Hippocampal formation (tissue), 2 donors: Measurements from ENCODE around the gene PGAP6.
"Not testable (repeated sequence)": the region's sequence is repeated elsewhere in the genome, so short reads cannot be mapped to it uniquely, and the experiment has no call there.

Experiments
- DNase-seq, 2 donors: peaks; one replicate each; lab custom pipeline; 2025; lab: John Stamatoyannopoulos, UW

The PGAP6 gene

GRCh38 chr16:367333-367903 lies 14.4 kb downstream of the PGAP6 start:
- DNase-seq: no peak

- DNase-seq: no peak
These were observed 15.3 kb downstream of the PGAP6 start for GRCh38 chr16:366476-366875.

- DNase-seq: no peak
These were observed 16.9 kb downstream of the PGAP6 start for GRCh38 chr16:364595-365491.

GRCh38 chr16:363766-364490 lies 17.9 kb downstream of the PGAP6 start:
- no peak for DNase-seq

GRCh38 chr16:363110-363765 lies 18.5 kb downstream of the PGAP6 start:
- no peak for DNase-seq

GRCh38 chr16:362702-362999 lies 19.1 kb downstream of the PGAP6 start:
- DNase-seq: not testable (repeated sequence)

GRCh38 chr16:361872-362701 lies 19.7 kb downstream of the PGAP6 start:
- DNase-seq: peak; percentile 45 to 59

- DNase-seq: no peak
These were observed 20.4 kb downstream of the PGAP6 start for GRCh38 chr16:361341-361871.

GRCh38 chr16:360698-361336 lies 21.0 kb downstream of the PGAP6 start:
- no peak for DNase-seq

- DNase-seq: no peak
These were observed 21.7 kb downstream of the PGAP6 start for GRCh38 chr16:359871-360697.

GRCh38 chr16:359067-359763 lies 22.6 kb downstream of the PGAP6 start:
- DNase-seq: no peak

GRCh38 chr16:356741-357140 lies 25.0 kb downstream of the PGAP6 start:
- no peak for DNase-seq

GRCh38 chr16:354971-355461 lies 26.8 kb downstream of the PGAP6 start:
- no peak for DNase-seq

- DNase-seq: no peak
These were observed 27.4 kb downstream of the PGAP6 start for GRCh38 chr16:354291-354881.

GRCh38 chr16:353404-354290 lies 28.1 kb downstream of the PGAP6 start:
- DNase-seq: no peak

- DNase-seq: peak; percentile 90 to 93
These were observed 29.0 kb downstream of the PGAP6 start, which contains the start of gene AXIN1 for GRCh38 chr16:352547-353403. TSS of gene AXIN1 (minus strand) at chr16:352723. CDS start at chr16:347025, 5,698 bp downstream.
